Spleen (tissue), 11 donors: ENCODE data around the gene ADAMTSL1. TPM values are rescaled to one million over a fixed set of nuclear protein-coding genes. Genes with fewer than 3 reads are reported as not detected.
"Not testable (repeated sequence)": the region's sequence is repeated elsewhere in the genome, so short reads cannot be mapped to it uniquely, and the experiment has no call there.

Source experiments
- DNase-seq: peaks from one replicate; pipeline ENCODE4 v3.0.0-alpha.2; 2020
- H3K27ac ChIP-seq, 8 donors: fragments of 200-600 bp; sonication (generic) in 7 of 8; 1 replicate in 4 of 8; 2 replicates in 4 of 8; pipeline versions ENCODE4 v1.5.0 to v1.8.0; 2016 to 2021; ENCODE audit warnings: inconsistent platforms in 4 of 8, mild to moderate bottlenecking in 4 of 8, moderate library complexity in 1 of 8
- H3K27me3 ChIP-seq, 7 donors: fragments of 200-600 bp; sonication (generic) in 6 of 7; replicated peaks in 1 of 7; 1 replicate in 4 of 7; 2 replicates in 3 of 7; pipeline versions ENCODE4 v1.5.0 to v1.8.0; 2016 to 2021; ENCODE audit warnings: inconsistent platforms in 3 of 7, mild to moderate bottlenecking in 1 of 7
- H3K36me3 ChIP-seq, 6 donors: fragments of 200-600 bp; sonication (generic) in 5 of 6; 1 replicate in 4 of 6; 2 replicates in 2 of 6; pipeline versions ENCODE4 v1.5.0 to v1.8.0; 2016 to 2021; ENCODE audit warnings: inconsistent platforms in 2 of 6
- H3K4me1 ChIP-seq, 6 donors: fragments of 200-600 bp; sonication (generic) in 5 of 6; 1 replicate in 3 of 6; 2 replicates in 3 of 6; pipeline versions ENCODE4 v1.5.0 to v1.8.0; 2016 to 2021; ENCODE audit warnings: inconsistent platforms in 3 of 6
- H3K4me3 ChIP-seq, 8 donors: fragments of 200-600 bp; sonication (generic) in 7 of 8; 1 replicate in 4 of 8; 2 replicates in 4 of 8; pipeline versions ENCODE4 v1.5.0 to v1.8.0; 2016 to 2021; ENCODE audit warnings: inconsistent platforms in 4 of 8, mild to moderate bottlenecking in 4 of 8, moderate library complexity in 2 of 8
- H3K9me3 ChIP-seq, 8 donors: fragments of 200-600 bp; sonication (generic) in 7 of 8; 1 replicate in 4 of 8; 2 replicates in 4 of 8; pipeline versions ENCODE4 v1.5.0 to v1.8.0; 2016 to 2021; ENCODE audit warnings: inconsistent platforms in 4 of 8
- CTCF ChIP-seq, 11 experiments: fragments of 200-600 bp in 7 of 11; fragments of 450-650 bp in 4 of 11; sonication (generic) in 4 of 11; IDR thresholded peaks in 8 of 11; conservative IDR thresholded peaks in 3 of 11; 1 replicate in 7 of 11; 2 replicates in 4 of 11; pipeline versions ENCODE4 v1.4.0 to v1.8.0; 2016 to 2021; ENCODE audit warnings: antibody characterized with exemption in 11 of 11, inconsistent platforms in 4 of 11, mild to moderate bottlenecking in 1 of 11
- POLR2A ChIP-seq, 3 donors: fragments of 450-650 bp; IDR thresholded peaks; one replicate each; pipeline ENCODE4 v1.5.1; 2017; ENCODE audit warnings: antibody characterized with exemption in 3 of 3, mild to moderate bottlenecking in 1 of 3
- POLR2AphosphoS5 ChIP-seq, 3 donors: sonication (generic); formaldehyde crosslinking; IDR thresholded peaks; one replicate each; pipeline ENCODE4 v1.5.1; 2017; ENCODE audit warnings: antibody characterized with exemption in 3 of 3
- WGBS, 5 donors: extraction: QIAGEN DNeasy Blood & Tissue Kit in 3 of 5; methylation state at CpG; one replicate each; pipeline versions ENCODE4 v1.1.5 to v1.1.7; 2013 to 2018; 5-methylcytosine and 5-hydroxymethylcytosine counted together
- intact Hi-C: fragments of 100-400 bp; cut with DNase I; formaldehyde crosslinking; loops from one replicate; pipeline ENCODE4 v1.15.0; 2023; ENCODE audit warnings: low total_unique reads
- polyA plus RNA-seq, 3 donors: library from polyadenylated mRNA; stranded (reverse); fragments of 200-250 nt; gene quantifications; one replicate each; pipeline ENCODE4 v1.2.1, GENCODE V29; 2013
- total RNA-seq, 7 donors: library from RNA; depleted of rRNA in 3 of 7; stranded (reverse); fragments of >200 nt in 3 of 7; fragmentation: NEBNext Ultra II Directional in 4 of 7; extraction: Animal tissue kit (Norgen Biotek cat#: 25700) in 4 of 7; gene quantifications; one replicate each; pipeline versions ENCODE4 v1.1.0 to v1.2.1, GENCODE V29; 2016 to 2021
- donor health status: healthy with polysubstance abuse.
- donor health status: DM: no; HTN: no; CAD: no; lungs with moderate emphysema.
- donor health status: DM: no; HTN: no; CAD: no.
- donor health status: Bipolar disorder and iron deficiency.
- donor health status: healthy.
- donor health status: DM: no; HTN: no; CAD: no.
- donor health status: DM: yes; HTN: yes; CAD: no.

Gene ADAMTSL1
- total and polyA plus RNA-seq, 10 donors: 0.35 to 5.3 (median 2.2) TPM

- DNase-seq: no peak
- Histone ChIP-seq H3K27ac (no peak overlapping the region), H3K4me3 (no peak overlapping the region), H3K9me3 (no peaks in the 10 kb centered on the region), H3K4me1 (no peaks in the 10 kb centered on the region), H3K36me3 (no peaks in the 10 kb centered on the region), H3K27me3 (no peaks in the 10 kb centered on the region)
- 83 to 90% (median 87%) methylated on average over 4 to 7 of the region's 7 CpGs for WGBS, 5 donors
- intact Hi-C loops: no loop called here
- no peak for TF ChIP-seq CTCF (IDR thresholded peaks at IDR 0.05 in 8 of 11, conservative IDR thresholded peaks at IDR 0.05 in 3 of 11)
- TF ChIP-seq POLR2A (IDR thresholded peaks at IDR 0.05): no peak
- TF ChIP-seq POLR2AphosphoS5 (IDR thresholded peaks at IDR 0.05): no peak
These were observed 454.8 kb downstream of the ADAMTSL1 start for GRCh38 chr9:18928711-18929110.

GRCh38 chr9:18930611-18931010 is 456.7 kb downstream of the ADAMTSL1 start:
- intact Hi-C loops, DNase-seq, H3K36me3 ChIP-seq, H3K27me3 ChIP-seq, H3K4me1 ChIP-seq, H3K4me3 ChIP-seq, H3K27ac ChIP-seq: not testable (repeated sequence)
- peaks cover 0 to 17% (median 11%) of the 10 kb centered on the region in 8 donors for H3K9me3 ChIP-seq
- WGBS, 5 donors: 85 to 89% (median 88%) methylated on average over 13 of the region's 13 CpGs

GRCh38 chr9:18935541-18935940 is 461.6 kb downstream of the ADAMTSL1 start:
- WGBS, 5 donors: 74 to 94% (median 78%) methylated on average over 2 of the region's 2 CpGs
- H3K36me3 ChIP-seq: no peaks in the 10 kb centered on the region
- H3K9me3 ChIP-seq: peaks cover 0 to 17% (median 11%) of the 10 kb centered on the region in 8 donors
- DNase-seq: no peak
- no peak overlapping the region for H3K27ac ChIP-seq
- intact Hi-C loops: no loop called here
- no peak overlapping the region for H3K4me3 ChIP-seq
- H3K27me3 ChIP-seq: no peaks in the 10 kb centered on the region
- no peaks in the 10 kb centered on the region for H3K4me1 ChIP-seq
- TF ChIP-seq CTCF (IDR thresholded peaks at IDR 0.05 in 8 of 11, conservative IDR thresholded peaks at IDR 0.05 in 3 of 11) (no peak), POLR2A (IDR thresholded peaks at IDR 0.05) (no peak)

- Histone ChIP-seq H3K27me3 (no peaks in the 10 kb centered on the region), H3K4me1 (no peaks in the 10 kb centered on the region), H3K36me3 (no peaks in the 10 kb centered on the region), H3K9me3 (peaks cover 0 to 17% (median 11%) of the 10 kb centered on the region in 8 donors), H3K4me3 (no peak overlapping the region), H3K27ac (no peak overlapping the region)
- no peak for DNase-seq
- intact Hi-C loops: no loop called here
- TF ChIP-seq POLR2A (IDR thresholded peaks at IDR 0.05) (no peak), POLR2AphosphoS5 (IDR thresholded peaks at IDR 0.05) (no peak), CTCF (IDR thresholded peaks at IDR 0.05 in 8 of 11, conservative IDR thresholded peaks at IDR 0.05 in 3 of 11) (no peak)
- WGBS, 5 donors: 48 to 65% (median 61%) methylated on average over 7 of the region's 7 CpGs
These were observed 462.3 kb downstream of the ADAMTSL1 start for GRCh38 chr9:18936094-18936871.
